ENCODE data around the gene PDZRN3.

GRCh38 chr3:73592154-73593144, 32.3 kb downstream of the PDZRN3 start:
- TF ChIP-seq MAFK (IDR thresholded peaks at IDR 0.05; ENCODE audit: partially characterized antibody) (peak; percentile 89), CTCF (IDR thresholded peaks at IDR 0.05) (no peak), RARB (CRISPR knock-in tag; IDR thresholded peaks at IDR 0.05) (no peak), BHLHE40 (IDR thresholded peaks at IDR 0.05; ENCODE audit: low read depth, low read length) (no peak), RNF2 (IDR thresholded peaks at IDR 0.05; ENCODE audit: borderline replicate concordance, low read depth) (no peak), RAD21 (conservative IDR thresholded peaks at IDR 0.05 in 1 of 2, IDR thresholded peaks at IDR 0.05 in 1 of 2) (no peak), KDM1A (IDR thresholded peaks at IDR 0.05; ENCODE audit: low read depth) (no peak)
